IPS DF 19.7 (cell line): ENCODE results near the gene SLC66A2.

Experiments
- DNase-seq: peaks from one replicate; pipeline ENCODE4 v3.0.0-alpha.2; 2013; ENCODE audit warnings: low read depth, low spot score

Gene SLC66A2

DNA sequence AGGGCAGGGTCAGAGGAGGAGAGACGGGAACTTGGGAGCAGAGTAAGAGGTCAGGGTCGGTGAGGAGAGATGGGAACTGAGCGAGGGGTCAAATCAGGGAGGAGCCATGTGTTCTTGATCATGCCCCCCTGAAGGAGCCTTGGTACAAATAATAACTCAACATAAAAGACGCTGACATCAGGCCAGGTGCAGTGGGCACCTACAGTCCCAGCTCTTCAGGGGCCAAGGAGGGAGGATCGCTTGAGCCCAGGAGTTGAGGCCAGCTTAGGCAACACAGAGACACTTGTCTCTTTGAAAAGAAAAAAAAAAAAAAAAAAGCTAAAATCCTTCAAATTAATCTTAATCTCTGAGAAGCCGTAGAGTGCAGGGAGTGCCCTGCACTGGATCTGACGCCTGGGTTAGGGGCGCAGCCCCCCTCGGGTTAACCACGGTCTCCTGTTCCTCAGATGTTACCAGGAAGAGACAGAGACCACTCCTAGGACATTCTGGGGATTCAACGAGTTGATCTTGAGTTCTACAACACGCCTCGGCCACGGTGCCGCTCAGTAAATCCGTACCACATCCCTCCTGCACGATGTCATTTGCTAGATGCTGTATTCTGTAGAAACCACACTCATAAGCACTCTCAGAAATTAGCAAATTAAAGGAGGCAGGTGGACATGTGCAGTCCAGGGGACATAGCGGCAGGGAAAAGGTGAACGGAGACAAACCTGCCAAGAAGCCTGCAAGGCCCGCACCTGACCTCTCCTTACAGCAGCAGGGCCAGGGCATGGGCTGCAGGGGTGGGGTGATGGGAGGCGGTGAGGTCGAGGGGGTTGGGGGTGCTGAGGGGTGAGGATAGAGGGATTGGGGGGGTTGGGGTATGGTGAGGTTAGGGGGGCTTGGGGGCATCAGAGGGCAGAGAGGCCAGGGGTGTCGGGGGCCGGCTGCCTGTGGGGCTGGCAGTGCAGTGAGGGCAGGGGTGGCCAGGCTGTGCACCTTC lies 29.2 kb downstream of the SLC66A2 start:
- no peak for DNase-seq

GRCh38 chr18:79919089-79919488 lies 32.4 kb downstream of the SLC66A2 start:
- DNase-seq: no peak

DNA sequence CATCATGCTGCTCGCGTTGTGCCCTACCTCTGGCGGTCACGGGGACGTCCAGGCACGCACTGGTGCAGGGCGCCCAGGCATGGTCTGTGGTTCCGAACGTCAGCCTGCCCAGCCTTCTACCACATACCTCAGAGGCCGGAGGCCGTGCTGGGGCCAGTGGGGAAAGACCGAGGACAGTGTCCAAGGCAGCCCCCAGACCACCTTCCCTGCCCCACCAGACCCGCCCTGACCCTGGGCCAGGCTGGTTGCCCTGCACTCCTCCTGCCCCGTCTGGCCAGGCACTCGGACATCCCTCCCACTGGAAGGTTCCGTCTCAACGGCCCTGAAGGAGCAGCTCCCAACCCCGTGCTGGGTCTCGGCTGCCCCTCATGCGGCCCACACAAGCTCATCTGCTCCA lies 32.8 kb downstream of the SLC66A2 start:
- no peak for DNase-seq

DNA sequence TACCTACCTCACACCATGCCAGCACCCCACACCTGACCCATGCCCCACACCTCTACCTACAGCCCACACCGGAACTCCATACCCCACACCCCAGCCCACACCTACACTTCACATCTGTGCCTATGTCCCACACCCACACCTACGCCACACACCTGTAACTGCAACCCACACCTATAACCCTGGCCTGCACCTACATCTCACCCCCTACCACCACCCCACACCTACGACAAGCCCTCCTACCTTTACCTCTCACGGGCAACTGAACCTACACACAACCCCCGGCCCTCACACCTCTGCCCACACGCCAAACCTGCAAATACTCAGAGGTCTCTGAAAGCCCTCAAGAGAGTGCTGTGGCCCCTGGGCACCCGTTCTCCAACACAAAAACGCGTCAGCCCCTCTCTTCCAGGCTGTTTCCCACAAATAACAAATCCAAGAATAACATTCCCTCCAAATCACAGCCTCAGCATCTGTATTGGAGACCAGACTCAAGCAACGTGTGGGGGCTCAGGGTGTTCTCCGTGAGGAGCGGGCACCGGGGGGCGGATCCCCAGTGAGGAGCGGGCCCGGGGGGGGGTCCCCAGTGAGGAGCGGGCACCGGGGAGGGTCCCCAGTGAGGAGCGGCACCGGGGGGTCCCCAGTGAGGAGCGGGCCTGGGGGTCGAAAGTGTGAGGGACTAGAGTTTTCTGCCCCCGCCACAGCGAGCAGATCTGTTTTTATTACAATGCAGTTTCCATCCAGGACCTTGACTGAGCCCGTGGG lies 33.4 kb downstream of the SLC66A2 start:
- DNase-seq: no peak

GRCh38 chr18:79917169-79917852 lies 34.1 kb downstream of the SLC66A2 start:
- DNase-seq: no peak

DNA sequence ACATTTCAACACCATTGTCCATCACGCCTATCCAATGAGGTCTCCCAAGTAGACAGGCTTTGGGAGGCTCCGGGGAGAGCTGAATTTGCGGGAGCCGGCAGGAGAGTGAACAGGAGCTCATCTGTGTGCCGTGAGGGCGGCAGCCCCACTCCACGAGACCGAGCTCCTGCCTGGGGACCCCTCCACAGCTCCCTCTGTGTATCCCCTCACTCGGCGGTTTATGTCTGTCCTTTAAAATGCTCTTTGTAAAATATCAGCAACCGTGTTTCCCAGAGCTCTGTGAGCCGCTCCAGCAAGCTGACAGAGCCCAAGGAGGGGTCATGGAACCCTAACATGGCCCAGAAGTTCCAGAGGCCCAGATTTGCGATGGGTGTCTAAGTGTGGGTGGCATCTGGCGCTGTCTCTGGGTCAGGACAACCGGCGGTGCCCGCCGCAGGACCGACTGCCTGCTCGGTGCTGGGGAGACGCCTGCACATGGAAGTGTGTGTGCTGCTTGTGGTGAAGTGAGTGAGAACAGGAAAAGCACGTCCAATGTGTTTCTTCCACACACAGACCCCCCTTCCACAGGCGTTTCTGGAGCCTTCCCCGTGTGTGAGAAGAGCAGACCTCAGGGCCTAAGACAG lies 34.8 kb downstream of the SLC66A2 start:
- DNase-seq: no peak

DNA sequence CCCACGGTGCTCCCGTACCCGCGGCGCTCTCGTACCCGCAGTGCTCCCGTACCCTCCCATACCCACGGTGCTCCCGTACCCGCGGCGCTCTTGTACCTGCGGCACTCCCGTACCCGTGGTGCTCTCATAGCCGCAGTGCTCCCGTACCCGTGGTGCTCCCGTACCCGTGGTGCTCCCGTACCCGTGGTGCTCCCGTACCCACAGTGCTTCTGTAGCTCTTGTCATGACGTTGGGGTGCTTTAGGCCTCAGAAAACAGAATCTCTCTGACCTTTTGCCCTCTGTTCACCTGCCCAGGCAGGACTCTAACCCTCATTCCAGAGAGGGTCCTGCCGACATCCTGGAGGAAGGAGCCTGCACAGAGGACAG lies 35.3 kb downstream of the SLC66A2 start:
- DNase-seq: no peak

DNA sequence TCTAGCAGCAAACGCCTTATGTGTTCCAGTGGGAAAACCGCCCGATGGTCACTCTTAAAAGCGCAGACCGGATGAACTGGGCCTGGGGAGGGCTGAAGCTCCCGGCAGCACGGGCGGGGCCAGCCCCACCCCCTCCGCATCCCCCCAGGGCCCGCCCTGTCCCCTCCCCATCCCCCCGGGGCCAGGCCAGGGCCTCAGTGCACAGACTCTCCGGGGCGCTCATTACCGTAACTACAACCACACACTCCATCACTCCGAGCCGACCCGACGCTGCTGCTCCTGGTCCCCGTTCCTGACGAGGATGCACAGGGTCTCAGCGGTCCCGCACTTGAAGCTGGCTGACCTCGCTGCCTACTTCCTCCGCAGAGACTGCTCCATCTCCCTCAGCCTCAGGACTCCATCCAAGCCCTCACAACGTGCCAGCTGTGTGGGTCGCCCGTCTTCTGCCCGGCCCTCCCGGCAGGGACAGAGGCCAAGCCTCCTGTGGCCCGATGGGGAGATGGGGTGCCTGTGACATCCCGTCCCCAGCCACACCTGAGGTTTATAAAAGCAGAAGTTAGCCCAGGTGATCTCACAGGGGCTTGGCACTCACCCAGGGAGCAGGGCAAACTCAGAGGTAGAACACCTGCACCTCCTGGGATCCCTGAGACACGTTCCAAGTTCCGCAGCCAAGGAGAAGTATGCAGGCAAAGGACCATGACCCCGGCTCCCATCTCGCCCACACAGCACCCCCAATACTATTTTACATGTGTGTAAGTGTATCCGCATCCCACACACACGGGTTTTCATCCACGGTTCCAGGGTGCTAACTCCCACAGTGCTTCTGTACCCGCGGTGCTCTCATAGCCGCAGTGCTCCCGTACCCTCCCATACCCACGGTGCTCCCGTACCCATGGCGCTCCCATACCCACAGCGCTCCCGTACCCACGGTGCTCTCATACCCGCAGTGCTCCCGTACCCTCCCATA lies 36.0 kb downstream of the SLC66A2 start:
- no peak for DNase-seq

DNA sequence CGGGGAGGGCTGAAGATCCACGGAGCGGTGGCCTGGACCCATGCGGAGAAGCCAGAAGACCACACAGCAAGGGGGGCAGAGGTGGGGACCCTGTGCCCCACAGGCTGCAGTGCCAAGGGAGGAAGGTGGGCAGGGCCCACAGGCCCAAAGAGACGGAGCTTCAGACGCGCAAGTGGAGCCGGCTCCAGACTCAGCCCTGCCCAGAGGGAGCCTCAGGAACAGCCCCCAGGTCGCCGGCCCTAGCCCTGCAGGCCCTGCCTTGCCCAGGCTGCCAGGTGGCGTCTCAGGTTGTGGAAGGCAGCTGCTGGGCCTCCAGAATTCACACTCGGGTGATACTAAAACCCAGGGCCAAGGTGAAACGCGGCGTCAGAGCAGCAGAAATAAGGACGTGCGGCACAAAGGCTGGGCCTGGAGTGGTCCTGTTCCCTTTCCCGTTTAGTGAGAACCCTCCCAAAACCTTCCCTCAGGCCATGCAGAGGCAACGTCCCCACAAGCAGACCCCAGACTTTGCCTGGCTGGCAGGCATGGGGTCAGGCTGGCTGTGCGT lies 36.8 kb downstream of the SLC66A2 start:
- no peak for DNase-seq

DNA sequence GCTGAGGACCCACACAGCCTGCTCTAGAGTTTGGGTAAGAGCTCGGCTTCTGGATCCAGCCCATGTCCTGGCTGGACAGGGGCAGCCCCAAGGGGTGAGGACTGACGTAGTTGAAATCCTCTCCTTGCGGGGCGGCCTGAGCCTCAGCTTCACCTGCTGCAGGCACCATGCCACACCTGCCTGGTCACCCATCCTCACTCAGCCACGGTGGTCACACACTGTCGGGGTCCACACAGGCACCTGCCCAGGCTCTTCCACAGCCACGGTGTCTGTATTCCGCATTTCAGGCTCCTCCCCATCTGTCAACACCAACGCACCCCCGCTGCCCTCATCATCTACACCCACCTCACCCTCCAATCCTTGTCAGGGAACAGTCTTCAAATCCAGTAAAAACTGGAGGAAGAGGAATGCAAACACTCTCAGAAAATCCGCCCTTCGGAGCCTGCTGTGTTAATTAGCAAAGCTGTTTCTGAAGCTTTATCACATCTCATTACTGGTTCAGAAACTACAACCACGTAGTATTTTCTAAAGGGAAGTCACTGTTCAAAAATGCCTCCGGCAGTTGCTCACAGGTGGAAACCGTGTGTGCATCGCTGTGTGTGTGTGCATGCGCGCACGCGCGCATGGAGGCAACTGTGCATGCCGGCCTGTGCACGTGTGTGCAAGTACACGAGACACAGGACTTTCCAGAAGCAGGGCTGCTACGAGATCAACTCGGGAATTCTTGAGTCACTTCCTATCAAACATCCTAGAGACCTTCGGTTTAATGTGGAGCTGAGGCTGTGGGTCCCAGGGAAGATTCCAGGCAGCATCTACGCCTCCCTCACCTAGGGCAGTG lies 38.2 kb downstream of the SLC66A2 start:
- DNase-seq: no peak

- no peak for DNase-seq
Observed at GRCh38 chr18:79912409-79912991, 39.0 kb downstream of the SLC66A2 start.

- no peak for DNase-seq
Observed at GRCh38 chr18:79911344-79912270, 39.8 kb downstream of the SLC66A2 start.

DNA sequence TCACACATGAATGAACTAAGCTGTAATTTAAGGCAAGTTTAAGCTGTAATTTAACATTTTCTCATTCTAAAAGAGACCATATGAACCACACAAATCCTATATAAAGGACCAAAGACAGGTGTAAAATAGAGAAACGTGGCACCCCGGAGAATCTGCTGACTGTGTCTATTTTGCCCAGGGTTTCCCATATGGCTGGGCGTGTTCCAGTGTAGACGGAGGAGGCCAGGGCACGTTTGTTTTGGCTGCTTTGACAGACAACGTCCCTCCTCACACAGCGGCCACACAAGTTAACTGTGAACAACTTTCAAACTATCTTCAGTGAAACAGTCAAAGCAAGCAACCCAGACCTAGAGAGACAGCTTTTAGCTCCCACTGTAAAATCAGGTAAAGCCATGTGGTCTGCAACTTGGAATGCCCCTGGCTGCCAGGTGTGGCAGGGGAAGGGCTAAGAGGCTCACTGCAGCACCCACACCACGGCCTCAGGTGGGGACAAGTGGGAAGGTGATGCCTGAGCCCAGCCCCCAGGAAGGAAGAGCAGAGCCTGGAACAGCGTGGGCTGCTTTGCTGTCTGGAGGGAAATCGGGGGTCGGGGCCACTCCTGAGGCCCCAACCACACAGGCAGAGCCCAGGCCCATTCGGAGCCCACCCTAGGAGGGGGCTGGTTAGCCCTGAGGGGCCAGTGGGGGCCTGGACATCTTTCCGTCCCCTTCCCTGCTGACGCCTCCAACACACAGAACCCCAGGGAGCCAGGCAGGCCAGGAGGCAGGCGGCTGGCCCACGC lies 40.7 kb downstream of the SLC66A2 start:
- DNase-seq: no peak

- DNase-seq: no peak
Observed at GRCh38 chr18:79906706-79907105, 44.7 kb downstream of the SLC66A2 start.

- no peak for DNase-seq
Observed at GRCh38 chr18:79905993-79906392, 45.5 kb downstream of the SLC66A2 start.

DNA sequence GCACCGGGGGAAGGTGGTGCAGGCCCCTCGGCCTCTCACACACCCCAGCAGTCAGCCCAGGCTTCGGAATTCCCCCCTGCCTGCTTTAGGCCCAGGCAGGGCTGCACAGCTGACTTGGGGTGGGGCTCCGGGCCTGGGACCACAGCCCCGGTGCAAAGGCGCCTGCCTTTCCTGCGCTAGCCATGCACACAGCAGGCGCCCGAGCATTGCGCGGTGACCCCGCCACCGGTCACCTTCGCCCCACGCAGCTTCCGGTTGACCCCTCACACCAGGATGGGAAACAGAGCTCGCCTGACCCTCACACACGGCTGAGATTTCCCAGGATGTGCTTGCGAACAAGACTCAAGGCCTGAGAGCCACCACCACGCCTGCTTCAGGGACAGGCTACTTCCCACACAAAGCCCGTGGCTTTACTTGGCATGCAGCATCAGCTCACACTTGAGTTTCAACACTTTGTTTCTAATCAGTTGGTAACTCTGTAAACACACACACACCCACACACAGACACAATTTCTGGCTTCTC lies 46.0 kb downstream of the SLC66A2 start:
- DNase-seq: no peak
